HG02642 (cell line): ENCODE measurements around the gene SPATC1L.

ENCODE experiments used
- ATAC-seq: cut with Tn5 transposase; IDR thresholded peaks from one replicate; pipeline ENCODE4 v1.9.1; 2021; ENCODE audit warnings: mild to moderate bottlenecking; ENCODE audit not compliant: unreplicated experiment, poor library complexity

The SPATC1L gene

GRCh38 chr21:46112725-46113215 is 71.5 kb downstream of the SPATC1L start:
- no peak for ATAC-seq

GRCh38 chr21:46111857-46112724 is 72.2 kb downstream of the SPATC1L start:
- no peak for ATAC-seq

GRCh38 chr21:46111193-46111571 is 73.1 kb downstream of the SPATC1L start:
- ATAC-seq = no peak
